ENCODE measurements around the gene FHOD3. TPM values are rescaled to one million over a fixed set of nuclear protein-coding genes. Genes with fewer than 3 reads are reported as not detected.

Gene FHOD3
- total and polyA plus RNA-seq, 2 of the 13 experiments (the other 11 are each of a cell fraction or from before 2014, with no cell fraction given), result 0.07 TPM; not detected in 1

DNA sequence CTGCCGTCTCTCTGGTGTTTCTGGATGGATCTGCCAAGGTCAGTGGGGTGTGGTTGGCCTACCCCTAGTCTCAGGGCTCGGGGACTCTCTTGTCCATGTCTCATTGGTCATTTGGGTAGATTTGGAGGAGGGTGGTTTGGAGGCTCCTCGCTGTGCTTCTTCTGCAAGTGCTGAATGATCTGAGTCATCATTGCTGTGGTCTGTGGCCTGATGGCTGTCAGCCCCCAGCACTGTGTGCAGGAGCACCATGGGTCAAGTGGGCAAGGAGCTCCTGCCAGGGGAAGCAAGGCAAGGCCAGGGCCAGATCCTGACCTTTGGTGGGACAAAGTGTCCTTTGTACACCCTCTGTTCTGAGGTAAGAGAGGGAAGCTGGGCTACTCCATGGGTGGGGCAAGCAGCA is 221.8 kb downstream of the FHOD3 start (continued):
- TF ChIP-seq PTBP1 (IDR thresholded peaks at IDR 0.05; ENCODE audit: low read depth, low read length, poor library complexity, severe bottlenecking) (no peak), NR3C1 (CRISPR knock-in tag; IDR thresholded peaks at IDR 0.05) (no peak), ZNF773 (CRISPR knock-in tag; IDR thresholded peaks at IDR 0.05; ENCODE audit: borderline replicate concordance) (no peak), MIER3 (CRISPR knock-in tag; IDR thresholded peaks at IDR 0.05; ENCODE audit: borderline replicate concordance) (no peak), NONO (IDR thresholded peaks at IDR 0.05) (no peak), NONO (CRISPR knock-in tag; conservative IDR thresholded peaks at IDR 0.05) (no peak), ZNF570 (CRISPR knock-in tag; IDR thresholded peaks at IDR 0.05; ENCODE audit: borderline replicate concordance) (no peak), JUND (CRISPR knock-in tag; IDR thresholded peaks at IDR 0.05) (no peak), RAD51 (IDR thresholded peaks at IDR 0.05; ENCODE audit: borderline replicate concordance) (no peak)
- TF ChIP-seq, protein P1, sequence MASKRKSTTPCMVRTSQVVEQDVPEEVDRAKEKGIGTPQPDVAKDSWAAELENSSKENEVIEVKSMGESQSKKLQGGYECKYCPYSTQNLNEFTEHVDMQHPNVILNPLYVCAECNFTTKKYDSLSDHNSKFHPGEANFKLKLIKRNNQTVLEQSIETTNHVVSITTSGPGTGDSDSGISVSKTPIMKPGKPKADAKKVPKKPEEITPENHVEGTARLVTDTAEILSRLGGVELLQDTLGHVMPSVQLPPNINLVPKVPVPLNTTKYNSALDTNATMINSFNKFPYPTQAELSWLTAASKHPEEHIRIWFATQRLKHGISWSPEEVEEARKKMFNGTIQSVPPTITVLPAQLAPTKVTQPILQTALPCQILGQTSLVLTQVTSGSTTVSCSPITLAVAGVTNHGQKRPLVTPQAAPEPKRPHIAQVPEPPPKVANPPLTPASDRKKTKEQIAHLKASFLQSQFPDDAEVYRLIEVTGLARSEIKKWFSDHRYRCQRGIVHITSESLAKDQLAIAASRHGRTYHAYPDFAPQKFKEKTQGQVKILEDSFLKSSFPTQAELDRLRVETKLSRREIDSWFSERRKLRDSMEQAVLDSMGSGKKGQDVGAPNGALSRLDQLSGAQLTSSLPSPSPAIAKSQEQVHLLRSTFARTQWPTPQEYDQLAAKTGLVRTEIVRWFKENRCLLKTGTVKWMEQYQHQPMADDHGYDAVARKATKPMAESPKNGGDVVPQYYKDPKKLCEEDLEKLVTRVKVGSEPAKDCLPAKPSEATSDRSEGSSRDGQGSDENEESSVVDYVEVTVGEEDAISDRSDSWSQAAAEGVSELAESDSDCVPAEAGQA (IDR thresholded peaks at IDR 0.05; ENCODE audit: low read depth), result no peak
- TF ChIP-seq, protein P1 (CRISPR knock-in tag; IDR thresholded peaks at IDR 0.05; ENCODE audit: borderline replicate concordance), result no peak
- TF ChIP-seq, protein P2, sequence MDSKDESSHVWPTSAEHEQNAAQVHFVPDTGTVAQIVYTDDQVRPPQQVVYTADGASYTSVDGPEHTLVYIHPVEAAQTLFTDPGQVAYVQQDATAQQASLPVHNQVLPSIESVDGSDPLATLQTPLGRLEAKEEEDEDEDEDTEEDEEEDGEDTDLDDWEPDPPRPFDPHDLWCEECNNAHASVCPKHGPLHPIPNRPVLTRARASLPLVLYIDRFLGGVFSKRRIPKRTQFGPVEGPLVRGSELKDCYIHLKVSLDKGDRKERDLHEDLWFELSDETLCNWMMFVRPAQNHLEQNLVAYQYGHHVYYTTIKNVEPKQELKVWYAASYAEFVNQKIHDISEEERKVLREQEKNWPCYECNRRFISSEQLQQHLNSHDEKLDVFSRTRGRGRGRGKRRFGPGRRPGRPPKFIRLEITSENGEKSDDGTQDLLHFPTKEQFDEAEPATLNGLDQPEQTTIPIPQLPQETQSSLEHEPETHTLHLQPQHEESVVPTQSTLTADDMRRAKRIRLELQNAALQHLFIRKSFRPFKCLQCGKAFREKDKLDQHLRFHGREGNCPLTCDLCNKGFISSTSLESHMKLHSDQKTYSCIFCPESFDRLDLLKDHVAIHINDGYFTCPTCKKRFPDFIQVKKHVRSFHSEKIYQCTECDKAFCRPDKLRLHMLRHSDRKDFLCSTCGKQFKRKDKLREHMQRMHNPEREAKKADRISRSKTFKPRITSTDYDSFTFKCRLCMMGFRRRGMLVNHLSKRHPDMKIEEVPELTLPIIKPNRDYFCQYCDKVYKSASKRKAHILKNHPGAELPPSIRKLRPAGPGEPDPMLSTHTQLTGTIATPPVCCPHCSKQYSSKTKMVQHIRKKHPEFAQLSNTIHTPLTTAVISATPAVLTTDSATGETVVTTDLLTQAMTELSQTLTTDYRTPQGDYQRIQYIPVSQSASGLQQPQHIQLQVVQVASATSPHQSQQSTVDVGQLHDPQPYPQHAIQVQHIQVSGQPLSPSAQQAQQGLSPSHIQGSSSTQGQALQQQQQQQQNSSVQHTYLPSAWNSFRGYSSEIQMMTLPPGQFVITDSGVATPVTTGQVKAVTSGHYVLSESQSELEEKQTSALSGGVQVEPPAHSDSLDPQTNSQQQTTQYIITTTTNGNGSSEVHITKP (CRISPR knock-in tag; IDR thresholded peaks at IDR 0.05; ENCODE audit: low read depth), result no peak

Data from HepG2 (cell line).